Left forelimb (tissue), 1 donor: Measurements from ENCODE around the gene ZBTB9.
"Not testable (repeated sequence)": the region's sequence is repeated elsewhere in the genome, so short reads cannot be mapped to it uniquely, and the experiment has no call there.

Experiments
- DNase-seq: peaks from one replicate; pipeline ENCODE4 v3.0.0-alpha.2; 2018; ENCODE audit warnings: low spot score

The ZBTB9 gene

GRCh38 chr6:33467091-33467490 is 12.7 kb downstream of the ZBTB9 start:
- DNase-seq, result no peak

- DNase-seq, result no peak
Measured at GRCh38 chr6:33469661-33470060, 15.3 kb downstream of the ZBTB9 start.

GRCh38 chr6:33477864-33478263 is 23.5 kb downstream of the ZBTB9 start:
- no peak for DNase-seq

GRCh38 chr6:33481192-33481591 is 26.8 kb downstream of the ZBTB9 start:
- no peak for DNase-seq

GRCh38 chr6:33482620-33483019 is 28.2 kb downstream of the ZBTB9 start:
- not testable (repeated sequence) for DNase-seq

- no peak for DNase-seq
Measured at GRCh38 chr6:33483678-33484077, 29.3 kb downstream of the ZBTB9 start.

GRCh38 chr6:33484673-33485262 is 30.4 kb downstream of the ZBTB9 start:
- DNase-seq, result not testable (repeated sequence)

GRCh38 chr6:33485680-33486079 is 31.3 kb downstream of the ZBTB9 start:
- DNase-seq, result not testable (repeated sequence)

- DNase-seq, result no peak
Measured at GRCh38 chr6:33488339-33488738, 34.0 kb downstream of the ZBTB9 start.

- DNase-seq, result no peak
Measured at GRCh38 chr6:33490198-33490597, 35.8 kb downstream of the ZBTB9 start.

GRCh38 chr6:33490621-33491020 is 36.2 kb downstream of the ZBTB9 start:
- DNase-seq, result no peak

- DNase-seq, result no peak
Measured at GRCh38 chr6:33492093-33492492, 37.7 kb downstream of the ZBTB9 start.

GRCh38 chr6:33497157-33497556 is 42.8 kb downstream of the ZBTB9 start:
- DNase-seq, result no peak

- DNase-seq, result no peak
Measured at GRCh38 chr6:33502486-33502885, 48.1 kb downstream of the ZBTB9 start.

GRCh38 chr6:33504486-33504885 is 50.1 kb downstream of the ZBTB9 start:
- no peak for DNase-seq

GRCh38 chr6:33505548-33506370 is 51.4 kb downstream of the ZBTB9 start:
- DNase-seq, result no peak
